ENCODE measurements around the gene KAZALD1. TPM values are rescaled to one million over a fixed set of nuclear protein-coding genes. Genes with fewer than 3 reads are reported as not detected.

KAZALD1 gene
- total and polyA plus RNA-seq, 2 experiments from 2014 or later: 27.5 to 52.9 TPM

- DNase-seq (ENCODE audit: low read depth in 1 of 2, low spot score in 1 of 2): peak in 1 of 2 donors; percentile 42
- Histone ChIP-seq H3K9me3 (ENCODE audit: low read depth) (no peaks in the 10 kb centered on the region), H3K36me3 (no peaks in the 10 kb centered on the region), H3K4me3 (no peak overlapping the region), H3K27me3 (peaks cover 4% of the 10 kb centered on the region), H3K27ac (no peak overlapping the region), H3K4me1 (ENCODE audit: low read depth) (peaks cover 14% of the 10 kb centered on the region)
- TF ChIP-seq CTCF (IDR thresholded peaks at IDR 0.05; ENCODE audit: low read depth, low read length): no peak
Observed at GRCh38 chr10:101071267-101071884, 9.6 kb downstream of the KAZALD1 start.

- Histone ChIP-seq H3K36me3 (no peaks in the 10 kb centered on the region), H3K4me3 (no peak overlapping the region), H3K9me3 (ENCODE audit: low read depth) (no peaks in the 10 kb centered on the region), H3K27me3 (peaks cover 4% of the 10 kb centered on the region), H3K4me1 (ENCODE audit: low read depth) (peaks cover 14% of the 10 kb centered on the region), H3K27ac (no peak overlapping the region)
- no peak for DNase-seq (ENCODE audit: low read depth in 1 of 2, low spot score in 1 of 2)
- TF ChIP-seq CTCF (IDR thresholded peaks at IDR 0.05; ENCODE audit: low read depth, low read length): no peak
Observed at GRCh38 chr10:101071885-101072433, 10.2 kb downstream of the KAZALD1 start.

GRCh38 chr10:101072923-101073322 lies 11.1 kb downstream of the KAZALD1 start:
- no peaks in the 10 kb centered on the region for H3K36me3 ChIP-seq
- peaks cover 7% of the 10 kb centered on the region for H3K27me3 ChIP-seq
- no peak overlapping the region for H3K4me3 ChIP-seq
- H3K4me1 ChIP-seq (ENCODE audit: low read depth): peaks cover 14% of the 10 kb centered on the region
- no peak for DNase-seq (ENCODE audit: low read depth in 1 of 2, low spot score in 1 of 2)
- no peak overlapping the region for H3K27ac ChIP-seq
- no peaks in the 10 kb centered on the region for H3K9me3 ChIP-seq (ENCODE audit: low read depth)
- no peak for TF ChIP-seq CTCF (IDR thresholded peaks at IDR 0.05; ENCODE audit: low read depth, low read length)

- peaks cover 13% of the 10 kb centered on the region for H3K27me3 ChIP-seq
- no peak for DNase-seq (ENCODE audit: low read depth in 1 of 2, low spot score in 1 of 2)
- TF ChIP-seq CTCF (IDR thresholded peaks at IDR 0.05; ENCODE audit: low read depth, low read length): no peak
- H3K4me1 ChIP-seq (ENCODE audit: low read depth): peaks cover 14% of the 10 kb centered on the region
- no peaks in the 10 kb centered on the region for H3K9me3 ChIP-seq (ENCODE audit: low read depth)
- H3K36me3 ChIP-seq: no peaks in the 10 kb centered on the region
- H3K27ac ChIP-seq: no peak overlapping the region
- H3K4me3 ChIP-seq: no peak overlapping the region
Observed at GRCh38 chr10:101073631-101074030, 11.8 kb downstream of the KAZALD1 start.

GRCh38 chr10:101075775-101076174 lies 14.0 kb downstream of the KAZALD1 start:
- Histone ChIP-seq H3K27ac (no peak overlapping the region), H3K27me3 (peaks cover 33% of the 10 kb centered on the region)

More at GRCh38 chr10:101075775-101076174, 14.0 kb downstream of the KAZALD1 start:
- DNase-seq (ENCODE audit: low read depth in 1 of 2, low spot score in 1 of 2): no peak
- H3K36me3 ChIP-seq: no peaks in the 10 kb centered on the region
- H3K4me1 ChIP-seq (ENCODE audit: low read depth): peaks cover 14% of the 10 kb centered on the region
- TF ChIP-seq CTCF (IDR thresholded peaks at IDR 0.05; ENCODE audit: low read depth, low read length): no peak
- H3K9me3 ChIP-seq (ENCODE audit: low read depth): no peaks in the 10 kb centered on the region
- no peak overlapping the region for H3K4me3 ChIP-seq
